Type B pancreatic cell (in vitro differentiated cells): ENCODE measurements around the gene NISCH. TPM values are rescaled to one million over a fixed set of nuclear protein-coding genes. Genes with fewer than 3 reads are reported as not detected.

Experiments used
- DNase-seq: peaks from one replicate; pipeline ENCODE4 v3.0.0; 2021; ENCODE audit warnings: mixed read lengths; ENCODE audit not compliant: unreplicated experiment; ENCODE audit errors: extremely low spot score
- H3K27ac Mint-ChIP-seq: 2 replicates; pipeline ENCODE4 v1.8.0; 2021; ENCODE audit warnings: mild to moderate bottlenecking, mixed read lengths
- H3K27me3 Mint-ChIP-seq: 2 replicates; pipeline ENCODE4 v1.8.0; 2021; ENCODE audit warnings: mixed read lengths
- H3K36me3 Mint-ChIP-seq: 2 replicates; pipeline ENCODE4 v1.8.0; 2021; ENCODE audit warnings: mixed read lengths
- H3K4me1 Mint-ChIP-seq: one replicate; pipeline ENCODE4 v1.8.0; 2021; ENCODE audit warnings: mixed read lengths; ENCODE audit not compliant: unreplicated experiment
- H3K4me3 Mint-ChIP-seq: 2 replicates; pipeline ENCODE4 v1.8.0; 2021; ENCODE audit warnings: mild to moderate bottlenecking, mixed read lengths
- H3K9me3 Mint-ChIP-seq: 2 replicates; pipeline ENCODE4 v1.8.0; 2021; ENCODE audit warnings: mixed read lengths
- CTCF ChIP-seq: fragments of 200-600 bp; sonication (generic); conservative IDR thresholded peaks from 2 replicates; pipeline ENCODE4 v1.5.0; 2021; ENCODE audit warnings: antibody characterized with exemption, mild to moderate bottlenecking
- total RNA-seq: library from RNA; stranded (reverse); gene quantifications from 2 replicates; pipeline ENCODE4 v1.2.1, GENCODE V29; 2021; ENCODE audit warnings: low replicate concordance

The NISCH gene
- total RNA-seq, 1 donor from 2014 or later, result 149 TPM

GRCh38 chr3:52487788-52488691 is 32.6 kb downstream of the NISCH start:
- Mint-ChIP-seq H3K27me3 (no peaks in the 10 kb centered on the region), H3K9me3 (no peaks in the 10 kb centered on the region), H3K36me3 (peaks cover 9% of the 10 kb centered on the region), H3K4me3 (no peak overlapping the region), H3K27ac (no peak overlapping the region), H3K4me1 (peaks cover 17% of the 10 kb centered on the region)
- no peak for TF ChIP-seq CTCF
- DNase-seq, result no peak

GRCh38 chr3:52488746-52489145 is 33.3 kb downstream of the NISCH start:
- H3K9me3 Mint-ChIP-seq, result no peaks in the 10 kb centered on the region
- no peak for DNase-seq
- H3K4me3 Mint-ChIP-seq, result no peak overlapping the region
- H3K27ac Mint-ChIP-seq, result no peak overlapping the region
- TF ChIP-seq CTCF, result no peak
- no peaks in the 10 kb centered on the region for H3K27me3 Mint-ChIP-seq
- H3K4me1 Mint-ChIP-seq, result peaks cover 10% of the 10 kb centered on the region
- peaks cover 6% of the 10 kb centered on the region for H3K36me3 Mint-ChIP-seq

- H3K27ac Mint-ChIP-seq, result no peak overlapping the region
- no peaks in the 10 kb centered on the region for H3K9me3 Mint-ChIP-seq
- no peak for TF ChIP-seq CTCF
- peaks cover 6% of the 10 kb centered on the region for H3K36me3 Mint-ChIP-seq
- no peak overlapping the region for H3K4me3 Mint-ChIP-seq
- DNase-seq, result no peak
- H3K27me3 Mint-ChIP-seq, result no peaks in the 10 kb centered on the region
- peaks cover 6% of the 10 kb centered on the region for H3K4me1 Mint-ChIP-seq
Measured at GRCh38 chr3:52489453-52489852, 34.0 kb downstream of the NISCH start.

- Mint-ChIP-seq H3K4me3 (no peak overlapping the region), H3K27ac (no peak overlapping the region), H3K4me1 (peaks cover 4% of the 10 kb centered on the region), H3K36me3 (peaks cover 6% of the 10 kb centered on the region), H3K27me3 (no peaks in the 10 kb centered on the region), H3K9me3 (no peaks in the 10 kb centered on the region)
- DNase-seq, result no peak
- TF ChIP-seq CTCF, result no peak
Measured at GRCh38 chr3:52490035-52490938, 34.9 kb downstream of the NISCH start.

GRCh38 chr3:52490939-52491526 is 35.6 kb downstream of the NISCH start:
- Mint-ChIP-seq H3K9me3 (no peaks in the 10 kb centered on the region), H3K27ac (no peak overlapping the region), H3K4me3 (no peak overlapping the region), H3K27me3 (no peaks in the 10 kb centered on the region), H3K36me3 (peaks cover 6% of the 10 kb centered on the region), H3K4me1 (peaks cover 4% of the 10 kb centered on the region)
- DNase-seq, result no peak
- no peak for TF ChIP-seq CTCF
